ENCODE measurements around the gene PKDCC. TPM values are rescaled to one million over a fixed set of nuclear protein-coding genes. Genes with fewer than 3 reads are reported as not detected.
"Not testable (repeated sequence)": the region's sequence is repeated elsewhere in the genome, so short reads cannot be mapped to it uniquely, and the experiment has no call there.

Gene PKDCC
- total RNA-seq, 1 experiment from 2014 or later = 82.2 TPM

- intact Hi-C loops (cut with micrococcal nuclease; ENCODE audit: unreplicated experiment) = no loop called here
- DNase-seq (ENCODE audit: low spot score) = no peak
- Histone ChIP-seq H3K27ac (ENCODE audit: low read depth, low read length, poor library complexity, severe bottlenecking) (no peak overlapping the region), H3K4me1 (ENCODE audit: insufficient read depth, low read length, poor library complexity, severe bottlenecking) (no peaks in the 10 kb centered on the region), H3K36me3 (ENCODE audit: insufficient read depth, low read length, poor library complexity, severe bottlenecking) (no peaks in the 10 kb centered on the region), H3K4me3 (ENCODE audit: low read depth, low read length, poor library complexity, severe bottlenecking) (no peak overlapping the region), H3K9me3 (ENCODE audit: low read depth, low read length, poor library complexity, severe bottlenecking) (no peaks in the 10 kb centered on the region), H3K27me3 (replicated peaks; ENCODE audit: insufficient read depth, low read depth, low read length, poor library complexity) (no peaks in the 10 kb centered on the region)
- no peak for TF ChIP-seq CTCF (conservative IDR thresholded peaks at IDR 0.05; ENCODE audit: low read depth, low read length)
- no peak for TF ChIP-seq EZH2 (IDR thresholded peaks at IDR 0.05; ENCODE audit: borderline replicate concordance, low read depth, low read length, poor library complexity, severe bottlenecking)
- ChIA-PET CTCF (interaction anchor here (1.5 to 6.9 kb wide), 2 partner anchors 211 to 214 kb away, joined by 6 to 84 read pairs; no protein-coding TSS in a partner anchor), POLR2A (ENCODE audit: low non-redundant PET) (interaction anchor here (0.7 kb wide), 1 partner anchor 212 kb away, joined by 3 read pairs; no protein-coding TSS in a partner anchor)
- no TSS peak for BruUV-seq (replicated peaks)
Measured at GRCh38 chr2:42082016-42082415, 34.2 kb downstream of the PKDCC start.

GRCh38 chr2:42084231-42084671 is 36.4 kb downstream of the PKDCC start:
- Histone ChIP-seq H3K4me1 (ENCODE audit: insufficient read depth, low read length, poor library complexity, severe bottlenecking) (no peaks in the 10 kb centered on the region), H3K27ac (ENCODE audit: low read depth, low read length, poor library complexity, severe bottlenecking) (no peak overlapping the region), H3K9me3 (ENCODE audit: low read depth, low read length, poor library complexity, severe bottlenecking) (no peaks in the 10 kb centered on the region), H3K27me3 (replicated peaks; ENCODE audit: insufficient read depth, low read depth, low read length, poor library complexity) (no peaks in the 10 kb centered on the region), H3K4me3 (ENCODE audit: low read depth, low read length, poor library complexity, severe bottlenecking) (no peak overlapping the region), H3K36me3 (ENCODE audit: insufficient read depth, low read length, poor library complexity, severe bottlenecking) (no peaks in the 10 kb centered on the region)
- BruUV-seq (replicated peaks) = no TSS peak
- TF ChIP-seq CTCF (conservative IDR thresholded peaks at IDR 0.05; ENCODE audit: low read depth, low read length) (no peak), EZH2 (IDR thresholded peaks at IDR 0.05; ENCODE audit: borderline replicate concordance, low read depth, low read length, poor library complexity, severe bottlenecking) (no peak)
- ChIA-PET CTCF (interaction anchor here (0.6 to 6.9 kb wide), 4 partner anchors 154 to 230 kb away, joined by 3 to 84 read pairs (median 6); no protein-coding TSS in a partner anchor), POLR2A (ENCODE audit: low non-redundant PET) (no interaction called here)
- no peak for DNase-seq (ENCODE audit: low spot score)
- intact Hi-C loops (cut with micrococcal nuclease; ENCODE audit: unreplicated experiment) = no loop called here

- DNase-seq (ENCODE audit: low spot score); H3K4me3 ChIP-seq (ENCODE audit: low read depth, low read length, poor library complexity, severe bottlenecking); H3K36me3 ChIP-seq (ENCODE audit: insufficient read depth, low read length, poor library complexity, severe bottlenecking); POLR2A ChIA-PET (ENCODE audit: low non-redundant PET); BruUV-seq (replicated peaks); H3K9me3 ChIP-seq (ENCODE audit: low read depth, low read length, poor library complexity, severe bottlenecking); intact Hi-C loops (cut with micrococcal nuclease; ENCODE audit: unreplicated experiment); H3K27me3 ChIP-seq (replicated peaks; ENCODE audit: insufficient read depth, low read depth, low read length, poor library complexity); H3K27ac ChIP-seq (ENCODE audit: low read depth, low read length, poor library complexity, severe bottlenecking); H3K4me1 ChIP-seq (ENCODE audit: insufficient read depth, low read length, poor library complexity, severe bottlenecking): not testable (repeated sequence)
- CTCF ChIA-PET = interaction anchor here (0.6 to 6.9 kb wide), 3 partner anchors 153 to 214 kb away, joined by 3 to 84 read pairs (median 7); no protein-coding TSS in a partner anchor
Measured at GRCh38 chr2:42085070-42085469, 37.2 kb downstream of the PKDCC start.
